Heart left ventricle (tissue), 13 donors: ENCODE results near the gene DNM2.

Experiments
- CTCF ChIP-seq, 12 donors: fragments of 200-600 bp; sonication (generic) in 4 of 12; IDR thresholded peaks; one replicate each; pipeline versions ENCODE4 v1.5.0 to v1.8.0; 2018 to 2022; ENCODE audit warnings: antibody characterized with exemption in 12 of 12, mild to moderate bottlenecking in 5 of 12
- POLR2A ChIP-seq, 2 donors: fragments of 450-650 bp; IDR thresholded peaks; one replicate each; pipeline ENCODE4 v1.6.1; 2017; ENCODE audit warnings: antibody characterized with exemption in 2 of 2, mild to moderate bottlenecking in 2 of 2, moderate library complexity in 2 of 2
- donor health status: ischemic (EF 13 %, LVEDD 7.1; RV severe dilation, severe dysfunction).
- donor health status: DM: no; HTN: yes; CAD: no.
- donor health status: DM: no; HTN: no; CAD: no.
- donor health status: ischemic (EF 25% LVEDD 6.9; RV normal size, moderate dysfunction).
- donor health status: ischemic (EF 25% LVEDD 5.7; RV mildly dilated, moderate dysfunction).
- donor health status: ischemic (EF 35%, LVEDD 5.7; RV mildly dilated, moderate dysfunction).
- donor health status: nonischemic (EF 11% LVEDD 7.7; RV severe dilation, severe dysfunction).
- donor health status: DM: yes; HTN: yes; CAD: no.
- donor health status: PGD.
- donor health status: ischemic (EF 29% LVEDD 5.4; RV normal size, mild dysfunction).
- donor health status: nonischemic (EF 23%, LVEDD 6.1; RV moderate dilation, normal function).

DNA sequence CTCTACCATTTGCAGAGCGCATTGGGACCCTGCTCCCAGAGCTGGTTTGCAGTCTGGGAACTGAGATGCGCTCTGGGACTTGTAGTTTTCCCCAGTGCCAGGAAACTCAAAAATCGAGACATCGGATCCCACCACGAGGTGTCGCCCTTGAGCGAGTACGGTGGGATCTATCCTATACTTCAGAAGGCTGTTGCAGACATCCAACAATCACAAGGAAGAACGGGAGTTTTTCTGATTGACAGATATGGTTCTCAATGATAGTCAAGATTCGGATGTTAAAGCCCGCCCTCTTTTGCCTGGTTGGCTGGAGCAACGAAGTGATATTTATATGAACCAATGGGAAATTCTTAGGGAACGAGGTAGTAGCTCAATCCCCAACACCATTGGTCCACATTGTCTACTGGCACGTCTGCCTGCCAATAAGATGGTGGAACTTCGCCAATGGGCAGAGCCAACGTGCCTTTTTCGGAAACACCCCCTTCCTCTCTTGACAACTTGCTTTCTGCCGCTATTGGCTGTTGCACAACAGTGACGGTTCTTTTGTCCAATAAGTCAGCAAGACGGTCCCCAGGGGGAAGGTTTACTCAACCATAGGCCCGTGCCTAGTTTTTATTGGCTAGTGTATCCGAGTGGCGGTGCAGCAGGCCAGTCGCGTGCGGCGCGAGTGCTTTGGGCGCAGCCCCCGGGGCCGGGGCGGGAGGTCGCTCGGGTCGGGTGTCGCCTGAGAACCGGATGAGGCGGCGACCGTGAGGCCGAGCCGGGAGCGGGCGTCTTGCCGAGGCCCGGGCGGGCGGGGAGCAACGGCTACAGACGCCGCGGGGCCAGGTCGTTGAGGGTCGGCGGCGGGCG is at the start of gene DNM2:
- TF ChIP-seq CTCF (IDR thresholded peaks at IDR 0.05) (peak; percentile 77 to 96 (median 86)), POLR2A (IDR thresholded peaks at IDR 0.05) (peak; percentile 66 to 89)
